Kidney (tissue), 14 donors: Measurements from ENCODE around the gene NEUROD1. TPM values are rescaled to one million over a fixed set of nuclear protein-coding genes. Genes with fewer than 3 reads are reported as not detected.

Source experiments
- DNase-seq, 5 donors: peaks; one replicate each; pipeline ENCODE4 v3.0.0-alpha.2; 2013 to 2020
- FAIRE-seq: peaks from 2 replicates; lab custom pipeline; 2012; peaks lifted over from hg19 to GRCh38; lab: Jason Lieb, UNC
- H3K27ac ChIP-seq, 2 donors: one replicate each; pipeline ENCODE4 v1.7.0; 2013; ENCODE audit warnings: low read depth in 2 of 2, low read length in 2 of 2, inconsistent platforms in 1 of 2
- H3K27me3 ChIP-seq: one replicate; pipeline ENCODE4 v1.7.1; 2013; ENCODE audit warnings: low read length, inconsistent platforms; ENCODE audit not compliant: control insufficient read depth, insufficient read depth
- H3K36me3 ChIP-seq, 3 donors: one replicate each; pipeline versions ENCODE4 v1.7.0 to v1.7.1; 2013; ENCODE audit warnings: low read length in 3 of 3, control low read depth in 1 of 3, inconsistent platforms in 1 of 3; ENCODE audit not compliant: insufficient read depth in 3 of 3, control insufficient read depth in 2 of 3
- H3K4me1 ChIP-seq, 3 donors: one replicate each; pipeline versions ENCODE4 v1.7.0 to v1.7.1; 2013; ENCODE audit warnings: low read length in 3 of 3, inconsistent platforms in 1 of 3, low read depth in 1 of 3; ENCODE audit not compliant: control insufficient read depth in 2 of 3, insufficient read depth in 2 of 3
- H3K4me3 ChIP-seq, 3 donors: one replicate each; pipeline versions ENCODE4 v1.7.0 to v1.8.1; 2013; ENCODE audit warnings: low read length in 3 of 3, control low read depth in 1 of 3, inconsistent platforms in 1 of 3
- H3K9ac ChIP-seq, 3 donors: one replicate each; pipeline versions ENCODE4 v1.7.0 to v1.7.1; 2013; ENCODE audit warnings: low read length in 3 of 3, control low read depth in 1 of 3, inconsistent platforms in 1 of 3
- H3K9me3 ChIP-seq, 3 donors: one replicate each; pipeline versions ENCODE4 v1.7.0 to v1.7.1; 2013; ENCODE audit warnings: low read length in 3 of 3, control low read depth in 1 of 3, inconsistent platforms in 1 of 3; ENCODE audit not compliant: control insufficient read depth in 2 of 3, insufficient read depth in 1 of 3
- intact Hi-C: fragments of 100-400 bp; cut with DNase I; formaldehyde crosslinking; loops from one replicate; pipeline ENCODE4 v1.11.1; 2022
- polyA plus RNA-seq: library from polyadenylated mRNA; stranded (reverse); fragments of 350-450 nt; fragmentation: Illumina TruSeq; extraction: RNeasy Lipid Tissue Mini Kit (QIAGEN cat#74804); gene quantifications from one replicate; pipeline ENCODE4 v1.2.3, GENCODE V29; 2014; ENCODE audit warnings: low read depth, low replicate concordance; ENCODE audit not compliant: insufficient read depth
- total RNA-seq: library from RNA; stranded (reverse); fragmentation: NEBNext Ultra II Directional; extraction: Animal tissue kit (Norgen Biotek cat#: 25700); gene quantifications from one replicate; pipeline ENCODE4 v1.2.1, GENCODE V29; 2021
- TF ChIP-seq, protein P1 (sequence below): IDR thresholded peaks from 3 replicates; pipeline ENCODE4 v1.5.1; 2012; ENCODE audit warnings: mild to moderate bottlenecking, moderate library complexity, borderline replicate concordance; ENCODE audit not compliant: insufficient read depth; ENCODE audit errors: extremely low read depth
- donor health status: control.
- donor health status: control.
- donor health status: control.
- donor health status: control.
- donor health status: control.
- donor health status: DM: yes; HTN: yes; CAD: no.
- donor health status: Normal renal cell carcinoma (clear cell type).

Gene NEUROD1
- total and polyA plus RNA-seq, 2 donors from 2014 or later, result not detected

DNA sequence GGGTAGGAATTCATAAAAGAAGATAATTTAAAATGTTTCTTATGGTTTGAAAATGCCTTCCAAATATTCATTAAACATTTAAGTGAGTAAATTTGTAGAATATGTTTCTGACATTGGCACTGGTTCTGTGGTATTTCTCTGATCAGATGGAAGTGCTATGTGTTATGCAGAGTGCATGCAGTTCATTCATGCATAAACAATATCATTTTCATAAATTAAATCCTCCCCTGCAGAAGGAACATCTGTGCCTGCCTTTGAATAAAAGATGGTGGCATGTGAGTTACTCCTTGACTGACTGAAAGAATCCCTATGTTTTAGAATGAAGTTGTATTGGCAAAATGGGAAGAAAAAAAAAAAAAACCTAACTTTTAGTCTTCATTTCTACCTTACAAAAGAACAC is 5.9 kb downstream of the NEUROD1 start:
- Histone ChIP-seq H3K9ac (no peak overlapping the region), H3K9me3 (no peaks in the 10 kb centered on the region), H3K4me3 (no peak overlapping the region), H3K27ac (no peak overlapping the region), H3K4me1 (no peaks in the 10 kb centered on the region), H3K36me3 (no peaks in the 10 kb centered on the region), H3K27me3 (peaks cover 33% of the 10 kb centered on the region)
- intact Hi-C loops, result no loop called here
- TF ChIP-seq, protein P1, sequence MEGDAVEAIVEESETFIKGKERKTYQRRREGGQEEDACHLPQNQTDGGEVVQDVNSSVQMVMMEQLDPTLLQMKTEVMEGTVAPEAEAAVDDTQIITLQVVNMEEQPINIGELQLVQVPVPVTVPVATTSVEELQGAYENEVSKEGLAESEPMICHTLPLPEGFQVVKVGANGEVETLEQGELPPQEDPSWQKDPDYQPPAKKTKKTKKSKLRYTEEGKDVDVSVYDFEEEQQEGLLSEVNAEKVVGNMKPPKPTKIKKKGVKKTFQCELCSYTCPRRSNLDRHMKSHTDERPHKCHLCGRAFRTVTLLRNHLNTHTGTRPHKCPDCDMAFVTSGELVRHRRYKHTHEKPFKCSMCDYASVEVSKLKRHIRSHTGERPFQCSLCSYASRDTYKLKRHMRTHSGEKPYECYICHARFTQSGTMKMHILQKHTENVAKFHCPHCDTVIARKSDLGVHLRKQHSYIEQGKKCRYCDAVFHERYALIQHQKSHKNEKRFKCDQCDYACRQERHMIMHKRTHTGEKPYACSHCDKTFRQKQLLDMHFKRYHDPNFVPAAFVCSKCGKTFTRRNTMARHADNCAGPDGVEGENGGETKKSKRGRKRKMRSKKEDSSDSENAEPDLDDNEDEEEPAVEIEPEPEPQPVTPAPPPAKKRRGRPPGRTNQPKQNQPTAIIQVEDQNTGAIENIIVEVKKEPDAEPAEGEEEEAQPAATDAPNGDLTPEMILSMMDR, result no peak
- DNase-seq (no peak), FAIRE-seq (no peak)

- Histone ChIP-seq H3K9ac (no peak overlapping the region), H3K9me3 (no peaks in the 10 kb centered on the region), H3K4me1 (no peaks in the 10 kb centered on the region), H3K4me3 (no peak overlapping the region), H3K27me3 (peaks cover 21% of the 10 kb centered on the region), H3K27ac (no peak overlapping the region), H3K36me3 (no peaks in the 10 kb centered on the region)
- intact Hi-C loops, result no loop called here
- DNase-seq, result no peak
- FAIRE-seq, result no peak
- TF ChIP-seq, protein P1, result no peak
Observed at GRCh38 chr2:181673173-181673572, 7.1 kb downstream of the NEUROD1 start.

GRCh38 chr2:181672255-181673008 is 7.9 kb downstream of the NEUROD1 start:
- Histone ChIP-seq H3K9ac (no peak overlapping the region), H3K27me3 (peaks cover 14% of the 10 kb centered on the region), H3K36me3 (no peaks in the 10 kb centered on the region), H3K9me3 (no peaks in the 10 kb centered on the region), H3K4me1 (no peaks in the 10 kb centered on the region), H3K27ac (no peak overlapping the region), H3K4me3 (no peak overlapping the region)
- FAIRE-seq (no peak), DNase-seq (no peak)
- TF ChIP-seq, protein P1, result no peak
- intact Hi-C loops, result no loop called here
